A673 (cell line): ENCODE results near the gene TRMT61A. TPM values are rescaled to one million over a fixed set of nuclear protein-coding genes. Genes with fewer than 3 reads are reported as not detected.

Source experiments
- BruUV-seq: library from RNA; stranded (reverse); fragments of 400-500 nt; replicated peaks from 2 replicates; lab custom pipeline; 2021; lab: Mats Ljungman, UMichigan
- CTCF ChIA-PET: fragments of 300-600 bp; sonication (Branson Sonifier 250); formaldehyde crosslinking; loops from one replicate; lab custom pipeline; 2022; ENCODE audit warnings: antibody characterized with exemption; lab: Charles Lee
- POLR2A ChIA-PET: fragments of 300-600 bp; sonication (Branson Sonifier 250); formaldehyde crosslinking; loops from one replicate; lab custom pipeline; 2022; ENCODE audit warnings: antibody characterized with exemption; ENCODE audit not compliant: low non-redundant PET; lab: Charles Lee
- DNase-seq: peaks from one replicate; pipeline ENCODE4 v3.0.0-alpha.2; 2015; ENCODE audit warnings: low spot score
- H3K27ac ChIP-seq: fragments of 200-600 bp; sonication (generic); 2 replicates; pipeline ENCODE4 v1.5.1; 2016; ENCODE audit warnings: mixed run types, low read depth, mild to moderate bottlenecking, mixed read lengths, antibody characterized with exemption, low read length; ENCODE audit not compliant: poor library complexity, severe bottlenecking
- H3K27me3 ChIP-seq: fragments of 200-600 bp; sonication (generic); replicated peaks from 2 replicates; pipeline ENCODE4 v1.6.1; 2017; ENCODE audit warnings: mixed run types, low read depth, mild to moderate bottlenecking, mixed read lengths, antibody characterized with exemption, low read length; ENCODE audit not compliant: insufficient read depth, poor library complexity
- H3K36me3 ChIP-seq: fragments of 200-600 bp; sonication (generic); 2 replicates; pipeline ENCODE4 v1.6.1; 2016; ENCODE audit warnings: mixed run types, mild to moderate bottlenecking, mixed read lengths, antibody characterized with exemption, low read length; ENCODE audit not compliant: insufficient read depth, poor library complexity, severe bottlenecking
- H3K4me1 ChIP-seq: fragments of 200-600 bp; sonication (generic); 2 replicates; pipeline ENCODE4 v1.6.1; 2017; ENCODE audit warnings: mixed run types, mild to moderate bottlenecking, mixed read lengths, antibody characterized with exemption, low read length; ENCODE audit not compliant: insufficient read depth, poor library complexity, severe bottlenecking
- H3K4me3 ChIP-seq: fragments of 200-600 bp; sonication (generic); 2 replicates; pipeline ENCODE4 v1.5.1; 2016; ENCODE audit warnings: low read depth, mixed run types, mild to moderate bottlenecking, mixed read lengths, low read length; ENCODE audit not compliant: poor library complexity, severe bottlenecking
- H3K9me3 ChIP-seq: fragments of 200-600 bp; sonication (generic); 2 replicates; pipeline ENCODE4 v1.6.1; 2016; ENCODE audit warnings: mixed run types, low read depth, mild to moderate bottlenecking, mixed read lengths, antibody characterized with exemption, low read length; ENCODE audit not compliant: poor library complexity, severe bottlenecking
- EZH2 ChIP-seq: fragments of 200-600 bp; sonication (generic); IDR thresholded peaks from 2 replicates; pipeline ENCODE4 v1.6.1; 2017; ENCODE audit warnings: borderline replicate concordance, low read depth, mild to moderate bottlenecking, mixed read lengths, antibody characterized with exemption, low read length; ENCODE audit not compliant: poor library complexity, severe bottlenecking
- intact Hi-C: fragments of 100-400 bp; cut with micrococcal nuclease; formaldehyde crosslinking; loops from one replicate; pipeline ENCODE4 v1.10.0; 2022; ENCODE audit not compliant: unreplicated experiment
- total RNA-seq: library from RNA; stranded (reverse); gene quantifications from 2 replicates; pipeline ENCODE4 v1.2.3, GENCODE V29; 2021
- TF ChIP-seq, protein P1 (sequence below): fragments of 300-800, 200-600 bp; sonication (generic); conservative IDR thresholded peaks from 2 replicates; pipeline ENCODE4 v1.5.1; 2017; ENCODE audit warnings: low read depth, mild to moderate bottlenecking, antibody characterized with exemption, low read length, moderate library complexity, mixed read lengths

The TRMT61A gene
- total RNA-seq, 1 experiment from 2014 or later, result 23.6 TPM

DNA sequence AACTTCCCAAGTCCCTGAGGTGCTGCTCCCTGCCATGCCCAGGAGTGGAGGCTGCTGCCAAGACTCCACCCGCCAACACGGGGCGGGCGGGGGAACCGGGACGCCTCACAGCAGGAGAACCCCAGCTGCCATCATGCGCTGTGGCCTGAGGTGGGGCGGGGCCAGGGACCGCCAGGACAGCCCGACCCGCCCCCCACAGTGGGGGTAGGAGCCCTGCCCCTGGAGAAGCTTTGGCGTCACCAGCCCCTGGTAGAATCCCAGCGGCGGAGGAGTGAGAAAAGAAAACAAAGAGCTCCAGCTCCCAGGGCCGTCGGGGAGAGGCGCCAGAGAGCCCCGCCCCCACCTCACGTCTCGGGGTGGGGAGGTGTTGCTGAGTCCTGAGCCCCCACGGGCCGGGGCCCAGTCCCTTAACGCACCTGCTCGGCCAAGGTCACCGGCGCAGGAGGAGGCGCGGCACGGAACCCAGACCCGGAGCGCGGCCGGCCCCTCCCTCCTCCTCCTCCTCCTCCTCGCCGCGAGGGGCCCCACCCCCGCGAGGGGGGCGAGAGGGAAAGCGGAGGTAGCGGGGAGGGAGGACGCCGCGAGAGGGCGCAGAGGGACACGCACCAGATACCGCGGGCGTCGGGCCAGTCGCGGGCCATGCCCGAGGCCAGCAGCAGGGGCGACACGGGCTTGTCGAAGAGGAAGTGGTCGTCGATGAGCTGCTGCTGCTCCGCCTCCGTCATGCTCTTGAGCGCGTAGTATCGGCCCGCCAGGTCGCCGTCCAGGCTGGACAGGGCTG lies 8.1 kb upstream of the TRMT61A start:
- no TSS peak for BruUV-seq
- Histone ChIP-seq H3K4me1 (peaks cover 18% of the 10 kb centered on the region), H3K9me3 (no peaks in the 10 kb centered on the region), H3K27ac (peak overlapping the region; percentile 70), H3K4me3 (peak overlapping the region; percentile 83), H3K27me3 (no peaks in the 10 kb centered on the region), H3K36me3 (peaks cover 15% of the 10 kb centered on the region)
- CTCF ChIA-PET, result interaction anchor here (0.5 to 0.8 kb wide), 4 partner anchors 19 to 194 kb away, joined by 3 to 4 read pairs (median 4); partner anchors contain the start of gene BAG5
- TF ChIP-seq, protein P1, sequence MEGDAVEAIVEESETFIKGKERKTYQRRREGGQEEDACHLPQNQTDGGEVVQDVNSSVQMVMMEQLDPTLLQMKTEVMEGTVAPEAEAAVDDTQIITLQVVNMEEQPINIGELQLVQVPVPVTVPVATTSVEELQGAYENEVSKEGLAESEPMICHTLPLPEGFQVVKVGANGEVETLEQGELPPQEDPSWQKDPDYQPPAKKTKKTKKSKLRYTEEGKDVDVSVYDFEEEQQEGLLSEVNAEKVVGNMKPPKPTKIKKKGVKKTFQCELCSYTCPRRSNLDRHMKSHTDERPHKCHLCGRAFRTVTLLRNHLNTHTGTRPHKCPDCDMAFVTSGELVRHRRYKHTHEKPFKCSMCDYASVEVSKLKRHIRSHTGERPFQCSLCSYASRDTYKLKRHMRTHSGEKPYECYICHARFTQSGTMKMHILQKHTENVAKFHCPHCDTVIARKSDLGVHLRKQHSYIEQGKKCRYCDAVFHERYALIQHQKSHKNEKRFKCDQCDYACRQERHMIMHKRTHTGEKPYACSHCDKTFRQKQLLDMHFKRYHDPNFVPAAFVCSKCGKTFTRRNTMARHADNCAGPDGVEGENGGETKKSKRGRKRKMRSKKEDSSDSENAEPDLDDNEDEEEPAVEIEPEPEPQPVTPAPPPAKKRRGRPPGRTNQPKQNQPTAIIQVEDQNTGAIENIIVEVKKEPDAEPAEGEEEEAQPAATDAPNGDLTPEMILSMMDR, result peak; percentile 74
- TF ChIP-seq EZH2, result no peak
- intact Hi-C loops, result no loop called here
- DNase-seq, result peak; percentile 91
- POLR2A ChIA-PET, result no interaction called here

DNA sequence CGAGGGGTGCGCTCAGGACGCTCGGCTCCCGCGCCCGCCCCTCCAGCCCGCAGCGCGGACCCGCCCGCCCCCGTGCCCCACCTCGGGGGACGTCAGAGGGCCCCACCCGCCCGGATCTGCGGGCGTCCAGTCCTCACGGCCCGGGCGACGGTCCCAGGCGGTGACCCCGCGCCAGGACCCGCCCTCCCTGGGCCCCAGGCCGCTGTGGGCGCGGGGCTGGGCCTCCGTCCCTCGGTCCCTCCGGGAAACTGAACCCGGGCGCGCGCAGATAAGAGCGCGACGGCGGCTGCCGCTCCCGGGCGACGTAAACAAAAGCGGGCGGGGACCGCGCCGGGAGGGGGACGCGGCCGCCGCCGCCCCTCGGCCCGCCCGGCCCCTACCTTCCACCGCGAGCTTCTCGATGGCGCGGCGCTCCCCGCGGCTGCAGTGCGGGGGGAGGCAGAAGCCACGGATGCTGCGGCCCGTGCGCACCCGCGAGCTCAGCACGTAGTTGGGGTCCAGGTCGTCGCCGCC lies 7.5 kb upstream of the TRMT61A start:
- TF ChIP-seq EZH2, result no peak
- TF ChIP-seq, protein P1, result no peak
- Histone ChIP-seq H3K36me3 (peaks cover 15% of the 10 kb centered on the region), H3K27me3 (no peaks in the 10 kb centered on the region), H3K27ac (peak overlapping the region; percentile 70), H3K4me3 (peak overlapping the region; percentile 83), H3K4me1 (peaks cover 18% of the 10 kb centered on the region), H3K9me3 (no peaks in the 10 kb centered on the region)
- BruUV-seq, result no TSS peak
- DNase-seq, result peak; percentile 51
- ChIA-PET POLR2A (no interaction called here), CTCF (interaction anchor here (0.5 to 0.8 kb wide), 4 partner anchors 19 to 193 kb away, joined by 3 to 4 read pairs (median 4); partner anchors contain the start of gene BAG5)
- intact Hi-C loops, result no loop called here

DNA sequence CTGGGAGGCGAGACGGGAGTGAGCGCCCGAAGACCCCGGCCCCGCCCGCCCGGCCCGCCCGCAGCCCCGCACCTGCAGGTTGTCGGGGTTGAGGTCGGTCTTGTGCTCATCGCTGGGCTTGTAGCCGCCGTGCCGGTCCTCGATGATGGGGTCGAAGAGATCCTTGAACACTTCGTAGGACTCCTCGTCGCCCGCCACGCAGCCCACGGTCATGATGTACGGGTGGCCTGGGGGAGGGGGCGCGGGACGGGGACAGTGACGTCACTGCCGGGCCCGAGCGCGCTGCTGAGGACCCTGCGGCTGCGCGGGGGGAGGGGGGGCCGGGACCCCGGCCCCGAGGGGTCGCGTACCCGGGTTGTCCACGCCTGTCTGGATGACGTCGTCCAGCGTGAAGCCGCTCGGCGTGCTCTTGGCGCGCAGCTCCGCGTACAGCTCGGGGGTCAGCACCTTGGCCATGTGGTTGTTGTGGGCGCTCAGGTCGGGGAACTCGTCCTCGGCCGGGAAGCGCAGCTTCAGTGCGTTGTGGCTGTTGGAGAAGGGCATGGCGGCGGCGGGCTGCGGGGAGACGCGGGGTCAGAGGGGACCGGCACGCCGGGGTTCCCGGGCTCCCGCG lies 6.9 kb upstream of the TRMT61A start:
- H3K9me3 ChIP-seq, result no peaks in the 10 kb centered on the region
- intact Hi-C loops, result no loop called here
- ChIA-PET CTCF (no interaction called here), POLR2A (no interaction called here)
- DNase-seq, result no peak
- TSS peak; percentile 37 for BruUV-seq
- TF ChIP-seq, protein P1, result no peak
- TF ChIP-seq EZH2, result no peak
- peak overlapping the region; percentile 83 for H3K4me3 ChIP-seq
- peak overlapping the region; percentile 70 for H3K27ac ChIP-seq
- H3K4me1 ChIP-seq, result peaks cover 18% of the 10 kb centered on the region
- H3K27me3 ChIP-seq, result no peaks in the 10 kb centered on the region
- peaks cover 15% of the 10 kb centered on the region for H3K36me3 ChIP-seq
